Esophagus squamous epithelium (tissue), 5 donors: ENCODE results near the gene ITK. TPM values are rescaled to one million over a fixed set of nuclear protein-coding genes. Genes with fewer than 3 reads are reported as not detected.
A peak's percentile ranks its signal among the peaks of the same experiment; 100 is the strongest.

ENCODE experiments used
- DNase-seq: peaks from one replicate; lab custom pipeline; 2025; lab: John Stamatoyannopoulos, UW
- H3K27ac ChIP-seq, 4 donors: fragments of 200-600 bp; sonication (generic); one replicate each; pipeline ENCODE4 v1.5.1; 2016 to 2019; ENCODE audit warnings: mild to moderate bottlenecking in 1 of 4
- H3K27me3 ChIP-seq, 4 donors: fragments of 200-600 bp; sonication (generic); 1 replicate in 3 of 4; 2 replicates in 1 of 4; pipeline versions ENCODE4 v1.5.1 to v1.6.0; 2017 to 2021; ENCODE audit warnings: antibody characterized with exemption in 1 of 4
- H3K36me3 ChIP-seq, 3 donors: fragments of 200-600 bp; sonication (generic); one replicate each; pipeline ENCODE4 v1.5.1; 2016 to 2019
- H3K4me1 ChIP-seq, 3 donors: fragments of 200-600 bp; sonication (generic); one replicate each; pipeline ENCODE4 v1.5.1; 2017 to 2019
- H3K4me3 ChIP-seq, 4 donors: fragments of 200-600 bp; sonication (generic); 1 replicate in 3 of 4; 2 replicates in 1 of 4; pipeline ENCODE4 v1.5.1; 2016 to 2019; ENCODE audit warnings: mild to moderate bottlenecking in 2 of 4, moderate library complexity in 1 of 4
- H3K9me3 ChIP-seq, 3 donors: fragments of 200-600 bp; sonication (generic); one replicate each; pipeline ENCODE4 v1.5.1; 2016 to 2019
- CTCF ChIP-seq, 6 experiments: fragments of 450-650 bp in 4 of 6; fragments of 200-600 bp in 2 of 6; sonication (generic) in 2 of 6; IDR thresholded peaks; one replicate each; pipeline ENCODE4 v1.5.1; 2016 to 2019; ENCODE audit warnings: antibody characterized with exemption in 6 of 6, mild to moderate bottlenecking in 4 of 6, moderate library complexity in 4 of 6
- POLR2A ChIP-seq, 4 donors: fragments of 450-650 bp; IDR thresholded peaks; one replicate each; pipeline ENCODE4 v1.6.1; 2017; ENCODE audit warnings: antibody characterized with exemption in 4 of 4, mild to moderate bottlenecking in 4 of 4, moderate library complexity in 3 of 4
- WGBS, 2 donors: methylation state at CpG; one replicate each; pipeline ENCODE4 v1.1.5; 2018; 5-methylcytosine and 5-hydroxymethylcytosine counted together
- intact Hi-C: fragments of 100-400 bp; cut with DNase I; formaldehyde crosslinking; loops from one replicate; pipeline ENCODE4 v1.15.0; 2022
- total RNA-seq, 4 donors: library from RNA; depleted of rRNA; stranded (reverse); fragments of >200 nt; gene quantifications; one replicate each; pipeline ENCODE4 v1.1.0, GENCODE V29; 2016
- donor health status: DM: yes; HTN: yes; CAD: no.

ITK gene
- total RNA-seq, 4 donors from 2014 or later: 0.53 to 5.1 (median 3.9) TPM

GRCh38 chr5:157288405-157289163 is 107.9 kb downstream of the ITK start:
- intact Hi-C loops: no loop called here
- Histone ChIP-seq H3K27me3 (no peaks in the 10 kb centered on the region), H3K27ac (no peak overlapping the region), H3K4me3 (no peak overlapping the region), H3K4me1 (no peaks in the 10 kb centered on the region), H3K9me3 (no peaks in the 10 kb centered on the region), H3K36me3 (peaks cover 0 to 7% (median 0%) of the 10 kb centered on the region in 3 donors)
- DNase-seq: no peak
- TF ChIP-seq POLR2A (IDR thresholded peaks at IDR 0.05) (no peak), CTCF (IDR thresholded peaks at IDR 0.05) (no peak)
- WGBS, 2 donors: 76 to 77% methylated on average over 4 of the region's 4 CpGs

- Histone ChIP-seq H3K36me3 (peaks cover 0 to 7% (median 0%) of the 10 kb centered on the region in 3 donors), H3K4me1 (no peaks in the 10 kb centered on the region), H3K9me3 (no peaks in the 10 kb centered on the region), H3K27me3 (no peaks in the 10 kb centered on the region), H3K27ac (no peak overlapping the region), H3K4me3 (no peak overlapping the region)
- intact Hi-C loops: no loop called here
- DNase-seq: no peak
- WGBS, 2 donors: 86 to 92% methylated on average over 9 of the region's 9 CpGs
- TF ChIP-seq POLR2A (IDR thresholded peaks at IDR 0.05): no peak
- no peak for TF ChIP-seq CTCF (IDR thresholded peaks at IDR 0.05)
Observed at GRCh38 chr5:157289164-157289819, 108.7 kb downstream of the ITK start.

- DNase-seq: no peak
- Histone ChIP-seq H3K9me3 (no peaks in the 10 kb centered on the region), H3K27ac (no peak overlapping the region), H3K4me1 (no peaks in the 10 kb centered on the region), H3K27me3 (no peaks in the 10 kb centered on the region), H3K4me3 (no peak overlapping the region), H3K36me3 (peaks cover 0 to 7% (median 0%) of the 10 kb centered on the region in 3 donors)
- 68 to 79% methylated on average over 6 of the region's 6 CpGs for WGBS, 2 donors
- intact Hi-C loops: no loop called here
- TF ChIP-seq POLR2A (IDR thresholded peaks at IDR 0.05) (no peak), CTCF (IDR thresholded peaks at IDR 0.05) (no peak)
Observed at GRCh38 chr5:157290156-157290980, 109.7 kb downstream of the ITK start.

- H3K4me3 ChIP-seq: no peak overlapping the region
- H3K36me3 ChIP-seq: peaks cover 0 to 7% (median 0%) of the 10 kb centered on the region in 3 donors
- H3K4me1 ChIP-seq: no peaks in the 10 kb centered on the region
- H3K9me3 ChIP-seq: no peaks in the 10 kb centered on the region
- H3K27me3 ChIP-seq: no peaks in the 10 kb centered on the region
- no peak overlapping the region for H3K27ac ChIP-seq
- intact Hi-C loops: no loop called here
- WGBS, 2 donors: 53 to 69% methylated on average over 9 to 10 of the region's 10 CpGs
- DNase-seq: peak; percentile 8
- TF ChIP-seq CTCF (IDR thresholded peaks at IDR 0.05): no peak
- TF ChIP-seq POLR2A (IDR thresholded peaks at IDR 0.05): no peak
Observed at GRCh38 chr5:157290981-157291711, 110.5 kb downstream of the ITK start.
